Amygdala (tissue), 56 donors: ENCODE results near the gene ILF3.

Experiments
- DNase-seq, 56 donors: peaks; one replicate each; lab custom pipeline; 2025; lab: John Stamatoyannopoulos, UW

ILF3 gene

DNA sequence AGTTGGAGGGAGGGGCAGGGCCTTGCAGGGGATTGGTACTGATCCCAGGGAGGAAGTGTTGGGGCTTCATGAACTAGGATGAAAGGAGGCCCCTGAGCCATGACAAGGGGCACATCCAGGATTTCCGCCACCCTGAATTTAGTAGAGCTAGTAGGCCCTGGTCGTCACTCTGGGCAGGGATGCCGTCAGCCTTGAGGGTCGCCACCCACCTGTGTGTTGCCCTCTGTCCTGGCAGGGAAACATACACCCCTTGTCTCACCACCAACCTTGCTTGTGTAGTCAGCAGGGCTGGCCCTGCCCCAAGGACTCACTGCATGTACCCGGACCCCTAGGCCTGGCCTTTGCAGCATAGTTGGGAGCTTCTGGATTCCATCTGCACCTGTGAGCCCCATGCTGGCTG is 37.7 kb downstream of the ILF3 start:
- DNase-seq: no peak

DNA sequence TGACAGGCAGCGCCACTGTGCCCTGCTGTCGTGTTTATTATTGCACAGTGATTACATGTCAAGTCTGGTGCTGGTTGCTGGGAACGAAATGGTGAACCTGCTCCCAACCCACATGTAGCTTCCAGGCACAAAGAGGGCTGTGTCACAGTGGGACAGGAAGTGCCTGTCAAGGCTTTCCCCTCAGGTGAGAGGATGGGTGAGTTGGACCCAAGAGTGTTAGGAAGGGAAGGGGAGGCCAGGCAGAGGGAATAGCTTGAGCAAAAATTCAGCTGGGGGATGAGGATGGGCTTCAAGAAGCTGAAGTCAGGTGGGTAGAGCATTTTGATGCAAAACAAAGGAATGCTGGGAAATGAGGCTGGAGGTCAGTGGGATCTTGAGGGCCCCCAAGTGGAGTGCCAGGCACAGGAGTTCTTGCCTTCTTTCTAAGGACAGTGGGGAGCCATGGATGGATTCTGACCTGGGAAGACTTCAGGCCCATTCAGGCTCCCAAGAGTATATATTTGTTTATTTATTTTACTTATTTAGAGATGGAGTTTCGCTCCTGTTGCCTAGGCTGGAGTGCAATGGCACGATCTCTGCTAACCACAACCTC is 38.6 kb downstream of the ILF3 start:
- no peak for DNase-seq

DNA sequence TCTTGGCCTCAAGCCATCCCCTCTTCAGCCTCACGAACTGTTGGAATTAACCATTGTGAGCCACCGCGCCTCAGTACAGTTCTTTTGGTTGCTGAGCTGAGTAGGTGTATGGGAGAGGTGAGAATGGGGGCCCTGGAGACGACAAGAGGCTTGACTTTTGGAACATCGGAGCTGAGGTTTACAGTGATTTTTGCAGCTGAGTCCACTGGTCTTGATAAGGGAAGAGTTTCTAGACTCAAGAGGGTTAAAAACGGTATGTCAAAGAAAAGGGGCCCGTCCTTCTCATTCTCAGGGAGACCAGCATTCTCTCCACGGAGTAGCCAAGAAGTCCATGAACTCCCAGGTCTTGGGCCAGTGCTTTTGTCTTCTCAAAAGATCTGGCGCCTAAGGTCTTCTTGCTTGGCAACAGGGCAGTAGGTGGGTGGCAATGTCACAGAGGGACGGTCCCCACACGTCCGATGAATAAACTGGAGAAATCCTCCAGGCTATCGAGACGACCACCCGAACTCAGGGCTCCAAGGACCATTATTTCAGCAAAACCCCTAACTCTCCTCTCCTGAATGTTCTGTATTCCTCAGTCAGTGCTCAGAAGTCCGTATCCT is 40.7 kb downstream of the ILF3 start:
- DNase-seq: no peak

DNA sequence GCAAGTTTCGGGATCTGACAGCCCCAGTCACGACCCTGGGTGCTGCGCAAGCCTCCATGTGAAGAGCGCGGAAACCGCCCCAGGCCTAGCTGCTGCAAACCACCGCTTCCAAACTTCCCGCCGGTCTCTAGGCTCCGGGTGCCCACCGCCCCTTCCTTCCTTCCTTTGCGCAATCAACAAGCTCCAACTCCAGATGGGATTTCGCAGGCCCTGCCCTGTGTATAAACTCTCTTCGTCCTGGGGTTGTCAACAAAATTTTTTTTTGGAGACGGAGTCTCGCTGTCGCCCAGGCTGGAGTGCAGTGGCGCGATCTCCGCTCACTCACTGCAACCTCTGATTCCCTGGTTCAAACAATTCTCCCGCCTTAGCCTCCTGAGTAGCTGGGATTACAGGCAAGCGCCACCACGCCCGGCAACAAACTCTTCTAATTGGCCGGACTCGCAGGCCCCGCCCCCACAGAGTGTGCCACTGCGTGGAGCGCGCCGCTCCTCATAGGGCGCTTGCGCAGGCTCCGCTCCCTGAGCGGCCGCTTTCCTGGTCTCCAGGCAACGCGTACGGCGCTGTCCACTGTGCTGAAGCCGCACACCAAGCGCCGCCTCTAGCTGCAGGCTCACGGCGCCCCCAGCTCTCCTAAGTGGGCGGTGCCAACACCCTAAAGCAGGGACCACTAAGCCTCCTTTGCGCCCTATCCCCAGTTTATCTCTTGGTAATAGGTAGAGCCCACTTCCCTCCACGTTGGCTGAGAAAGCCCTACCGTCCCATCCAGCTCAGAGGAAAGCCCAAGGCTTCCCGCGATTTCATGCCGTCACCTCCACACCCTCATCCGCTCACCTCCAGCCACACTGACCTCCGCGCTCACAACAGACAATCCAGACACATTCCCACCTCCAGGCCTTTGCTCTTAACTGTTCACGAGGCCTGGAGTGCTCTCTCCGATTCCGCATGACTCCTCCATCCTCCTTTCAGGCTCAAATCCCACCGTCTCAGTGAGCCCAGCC is 41.6 kb downstream of the ILF3 start:
- DNase-seq: peak; percentile 30 to 92 (median 77)

DNA sequence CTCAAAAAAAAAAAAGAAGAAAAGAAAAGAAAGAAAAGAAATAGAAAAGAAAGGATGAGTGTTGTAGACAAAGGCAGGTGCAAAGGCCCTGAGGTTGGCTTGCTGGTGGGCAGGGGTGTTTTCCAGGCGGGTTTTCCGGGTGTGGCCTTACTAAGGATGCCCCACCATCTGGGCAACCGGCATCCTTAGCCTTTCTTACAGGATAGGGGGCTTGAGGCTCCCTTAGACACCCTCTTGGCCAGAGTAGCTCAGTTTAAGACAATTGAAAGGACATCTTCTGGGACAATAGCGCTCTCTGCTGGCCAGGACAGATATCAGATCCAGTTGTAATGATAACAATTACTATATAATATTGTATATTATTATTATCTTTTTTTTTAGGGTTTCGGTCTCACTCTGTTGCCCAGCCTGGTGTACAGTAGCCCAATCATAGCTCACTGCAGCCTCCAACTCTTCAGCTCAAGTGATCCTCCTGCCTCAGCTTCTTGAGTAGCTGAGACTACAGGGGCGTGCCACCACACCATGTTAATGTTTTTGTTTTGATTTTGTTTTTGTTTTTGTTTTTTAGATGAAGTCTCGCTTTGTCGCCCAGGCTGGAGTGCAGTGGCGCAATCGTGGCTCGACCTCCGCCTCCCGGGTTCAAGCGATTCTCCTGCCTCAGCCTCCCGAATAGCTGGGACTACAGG is 45.6 kb downstream of the ILF3 start:
- peak in 17 of 56 donors; percentile 2 to 68 (median 11) for DNase-seq

DNA sequence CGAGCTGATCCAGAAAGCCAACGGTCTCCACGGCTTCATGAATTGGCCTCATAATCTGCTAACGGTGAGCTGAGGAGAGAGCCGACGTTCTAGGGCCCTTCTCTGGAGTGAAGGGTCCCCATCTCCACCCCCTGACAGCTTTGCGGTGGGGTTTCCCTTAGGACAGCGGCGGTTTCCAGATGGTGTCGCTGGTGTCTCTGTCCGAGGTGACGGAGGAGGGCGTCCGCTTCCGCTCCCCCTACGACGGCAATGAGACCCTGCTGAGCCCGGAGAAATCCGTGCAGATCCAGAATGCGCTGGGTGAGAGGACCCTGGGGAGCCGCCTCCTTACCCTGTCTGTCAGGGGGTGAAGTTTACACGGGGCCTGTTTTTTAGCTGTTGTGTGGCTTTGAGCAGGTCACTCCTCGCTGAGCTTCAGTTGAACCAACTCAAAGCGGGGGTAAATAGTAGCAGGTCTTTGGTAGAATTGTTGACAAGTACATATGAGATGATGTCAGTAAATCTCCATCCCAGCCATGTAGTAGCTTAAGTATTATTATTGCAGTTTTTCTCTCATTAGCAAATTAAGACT is 47.9 kb downstream of the ILF3 start:
- peak in 5 of 56 donors; percentile 6 to 48 (median 35) for DNase-seq

DNA sequence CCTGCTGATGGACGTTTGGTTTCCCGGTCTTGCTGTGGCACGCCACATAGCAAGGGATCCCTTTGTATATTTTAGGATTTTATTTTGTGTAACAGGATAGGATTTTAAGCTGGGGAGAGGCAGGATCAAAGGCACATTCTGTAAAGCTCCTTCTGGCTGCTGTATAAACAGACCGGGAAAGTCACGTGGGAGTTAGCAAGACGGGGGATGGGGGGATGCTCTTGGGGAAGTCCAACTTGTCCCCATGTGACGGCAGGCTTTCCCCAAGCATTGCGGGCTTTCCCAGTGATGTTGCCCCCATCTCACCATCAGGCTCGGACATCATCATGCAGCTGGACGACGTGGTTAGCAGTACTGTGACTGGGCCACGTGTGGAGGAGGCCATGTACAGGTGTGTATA is 52.8 kb downstream of the ILF3 start:
- DNase-seq: no peak

DNA sequence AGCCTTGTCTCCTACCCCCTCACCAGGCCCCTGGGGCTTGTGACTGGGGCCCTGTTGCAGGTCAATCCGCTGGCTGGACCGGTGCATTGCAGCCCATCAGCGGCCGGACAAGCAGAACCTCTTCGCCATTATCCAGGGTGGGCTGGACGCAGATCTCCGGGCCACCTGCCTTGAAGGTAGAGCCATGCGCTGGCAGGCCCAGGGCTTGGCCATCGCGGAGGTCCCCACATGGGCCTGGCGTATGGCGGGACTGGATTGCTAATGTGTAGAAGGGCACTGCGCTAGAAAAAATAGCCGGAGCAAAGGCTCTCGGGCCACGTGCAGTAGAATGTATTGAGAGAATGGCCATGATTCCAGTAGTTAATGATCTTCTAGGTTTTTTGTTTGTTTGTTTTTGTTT is 53.3 kb downstream of the ILF3 start:
- DNase-seq: no peak

DNA sequence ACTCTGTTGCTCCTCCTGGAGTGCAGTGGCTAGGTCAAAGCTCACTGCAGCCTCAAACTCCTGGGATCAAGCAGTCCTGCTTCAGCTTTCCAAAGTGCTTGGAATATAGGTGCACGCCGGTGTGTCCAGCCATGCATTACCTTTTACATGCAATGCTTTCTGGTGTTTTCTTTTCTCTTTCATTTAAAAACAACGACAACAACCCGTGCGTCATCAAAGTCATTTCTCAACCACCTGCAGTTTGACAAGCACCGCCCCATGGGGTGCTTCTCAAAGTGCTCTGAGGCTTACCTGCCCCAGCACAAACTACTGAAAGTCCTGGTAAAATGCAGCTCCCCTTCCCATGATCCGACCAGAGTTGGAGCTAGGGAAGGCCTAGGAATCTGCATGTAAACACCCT is 54.1 kb downstream of the ILF3 start:
- no peak for DNase-seq

DNA sequence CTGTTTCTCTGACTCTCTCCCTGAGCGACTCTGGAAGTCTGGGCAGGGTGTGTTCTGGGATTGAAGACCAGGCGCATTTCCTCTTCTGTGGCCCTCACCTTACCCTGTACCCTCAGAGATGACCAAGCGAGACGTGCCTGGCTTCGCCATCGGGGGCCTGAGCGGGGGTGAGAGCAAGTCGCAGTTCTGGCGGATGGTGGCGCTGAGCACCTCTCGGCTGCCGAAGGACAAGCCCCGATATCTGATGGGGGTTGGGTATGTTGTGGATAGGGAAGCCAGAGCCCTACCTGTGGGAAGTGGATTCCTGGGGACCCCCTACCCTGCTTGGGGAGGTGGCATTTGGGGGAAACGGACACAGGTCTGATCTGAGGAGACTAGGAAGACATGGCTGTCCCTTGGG is 57.9 kb downstream of the ILF3 start:
- no peak for DNase-seq

DNA sequence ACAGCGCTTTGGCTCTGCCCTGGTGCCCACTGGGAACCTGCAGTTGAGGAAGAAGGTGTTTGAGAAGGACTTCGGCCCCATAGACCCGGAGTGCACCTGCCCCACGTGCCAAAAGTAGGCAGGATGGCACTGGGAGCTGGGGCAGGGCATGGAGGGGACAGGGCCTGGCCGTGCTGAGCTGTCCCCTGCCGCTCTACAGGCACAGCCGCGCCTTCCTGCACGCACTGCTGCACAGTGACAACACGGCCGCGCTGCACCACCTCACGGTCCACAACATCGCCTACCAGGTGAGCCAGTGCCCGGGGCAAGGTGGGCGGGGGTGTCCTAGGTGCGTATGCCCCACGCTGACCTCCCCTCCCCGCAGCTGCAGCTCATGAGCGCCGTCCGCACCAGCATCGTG is 58.6 kb downstream of the ILF3 start:
- DNase-seq: no peak

DNA sequence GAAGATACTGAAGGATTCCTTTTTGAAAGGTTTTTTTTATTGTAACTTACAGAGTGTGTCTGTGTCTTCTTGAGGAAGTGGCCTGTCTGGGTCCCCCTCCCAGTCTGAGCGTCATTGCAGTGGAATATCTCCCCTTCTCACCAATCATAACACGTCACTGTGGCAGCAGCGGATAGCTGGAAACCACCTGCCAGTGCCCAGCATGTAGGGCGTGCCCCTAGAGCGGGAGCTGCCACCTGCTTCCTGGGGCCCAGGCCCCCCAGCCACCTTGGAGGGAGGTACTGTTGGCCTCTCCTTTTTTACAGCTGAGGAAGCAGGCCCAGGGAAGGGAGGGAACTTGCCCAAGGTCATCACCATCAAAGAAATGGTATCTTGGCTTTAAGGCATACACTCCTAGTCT is 59.2 kb downstream of the ILF3 start:
- DNase-seq: no peak

DNA sequence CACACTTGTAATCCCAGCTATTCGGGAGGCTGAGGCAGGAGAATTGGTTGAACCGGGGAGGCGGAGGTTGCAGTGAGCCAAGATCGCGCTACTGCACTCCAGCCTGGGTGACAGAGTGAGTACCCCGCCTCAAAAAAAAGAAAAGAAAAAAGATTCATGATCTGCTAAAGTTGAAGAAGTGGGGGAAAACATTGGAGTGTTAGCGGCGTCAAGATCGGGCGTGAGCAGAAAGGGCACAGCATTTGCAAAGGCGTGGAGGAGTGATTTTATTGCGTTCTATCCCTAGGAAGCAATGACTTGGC is 62.9 kb downstream of the ILF3 start:
- no peak for DNase-seq

DNA sequence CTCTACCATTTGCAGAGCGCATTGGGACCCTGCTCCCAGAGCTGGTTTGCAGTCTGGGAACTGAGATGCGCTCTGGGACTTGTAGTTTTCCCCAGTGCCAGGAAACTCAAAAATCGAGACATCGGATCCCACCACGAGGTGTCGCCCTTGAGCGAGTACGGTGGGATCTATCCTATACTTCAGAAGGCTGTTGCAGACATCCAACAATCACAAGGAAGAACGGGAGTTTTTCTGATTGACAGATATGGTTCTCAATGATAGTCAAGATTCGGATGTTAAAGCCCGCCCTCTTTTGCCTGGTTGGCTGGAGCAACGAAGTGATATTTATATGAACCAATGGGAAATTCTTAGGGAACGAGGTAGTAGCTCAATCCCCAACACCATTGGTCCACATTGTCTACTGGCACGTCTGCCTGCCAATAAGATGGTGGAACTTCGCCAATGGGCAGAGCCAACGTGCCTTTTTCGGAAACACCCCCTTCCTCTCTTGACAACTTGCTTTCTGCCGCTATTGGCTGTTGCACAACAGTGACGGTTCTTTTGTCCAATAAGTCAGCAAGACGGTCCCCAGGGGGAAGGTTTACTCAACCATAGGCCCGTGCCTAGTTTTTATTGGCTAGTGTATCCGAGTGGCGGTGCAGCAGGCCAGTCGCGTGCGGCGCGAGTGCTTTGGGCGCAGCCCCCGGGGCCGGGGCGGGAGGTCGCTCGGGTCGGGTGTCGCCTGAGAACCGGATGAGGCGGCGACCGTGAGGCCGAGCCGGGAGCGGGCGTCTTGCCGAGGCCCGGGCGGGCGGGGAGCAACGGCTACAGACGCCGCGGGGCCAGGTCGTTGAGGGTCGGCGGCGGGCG is 63.4 kb downstream of the ILF3 start, which contains the start of gene DNM2:
Gene DNM2 (plus strand): TSS at position 724 of the 849 bp plus-strand sequence. CDS start 164 bp downstream, outside the sequence.
- peak; percentile 90 to 100 (median 99) for DNase-seq

DNA sequence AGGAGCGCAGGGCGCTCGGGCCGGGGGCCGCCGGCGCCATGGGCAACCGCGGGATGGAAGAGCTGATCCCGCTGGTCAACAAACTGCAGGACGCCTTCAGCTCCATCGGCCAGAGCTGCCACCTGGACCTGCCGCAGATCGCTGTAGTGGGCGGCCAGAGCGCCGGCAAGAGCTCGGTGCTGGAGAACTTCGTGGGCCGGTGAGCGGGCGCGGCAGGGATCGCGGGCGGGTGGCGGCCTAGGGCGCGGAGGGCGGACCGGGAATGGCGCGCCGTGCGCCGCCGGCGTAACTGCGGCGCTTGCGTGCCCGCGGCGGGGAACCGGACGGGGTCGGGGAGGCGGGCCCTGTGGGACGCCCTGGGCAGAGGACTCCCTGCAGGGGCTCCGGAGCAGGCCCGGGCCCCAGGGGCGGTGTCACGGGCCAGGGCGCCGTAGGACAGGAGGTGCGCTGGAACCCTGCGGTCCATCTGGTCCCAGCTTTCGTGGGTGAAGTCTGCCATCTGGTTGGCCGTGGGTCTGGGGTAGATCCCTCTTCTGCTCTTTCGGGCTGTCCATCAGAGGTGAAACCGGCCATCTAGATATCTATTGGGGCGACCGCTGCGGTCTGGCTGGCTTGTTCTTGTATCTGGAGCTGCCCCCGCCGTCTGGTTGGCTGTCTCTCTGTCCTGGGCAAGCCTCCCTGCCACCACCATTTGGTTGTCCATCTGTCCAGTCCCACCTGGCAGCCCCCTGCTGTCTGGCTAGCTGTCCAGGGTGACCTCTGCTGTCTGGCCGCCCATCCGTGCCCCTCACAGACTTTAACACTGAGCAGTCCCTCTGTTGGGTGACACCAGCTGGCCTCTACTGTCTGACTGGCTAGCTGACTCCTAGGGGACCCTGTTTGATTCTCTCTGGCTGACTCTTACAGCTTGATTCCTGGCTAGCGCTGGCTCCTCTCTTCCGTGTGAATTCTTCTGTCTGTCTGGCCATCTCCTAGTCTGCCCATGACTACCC is 64.4 kb downstream of the ILF3 start:
- peak in 15 of 56 donors; percentile 15 to 61 (median 41) for DNase-seq

DNA sequence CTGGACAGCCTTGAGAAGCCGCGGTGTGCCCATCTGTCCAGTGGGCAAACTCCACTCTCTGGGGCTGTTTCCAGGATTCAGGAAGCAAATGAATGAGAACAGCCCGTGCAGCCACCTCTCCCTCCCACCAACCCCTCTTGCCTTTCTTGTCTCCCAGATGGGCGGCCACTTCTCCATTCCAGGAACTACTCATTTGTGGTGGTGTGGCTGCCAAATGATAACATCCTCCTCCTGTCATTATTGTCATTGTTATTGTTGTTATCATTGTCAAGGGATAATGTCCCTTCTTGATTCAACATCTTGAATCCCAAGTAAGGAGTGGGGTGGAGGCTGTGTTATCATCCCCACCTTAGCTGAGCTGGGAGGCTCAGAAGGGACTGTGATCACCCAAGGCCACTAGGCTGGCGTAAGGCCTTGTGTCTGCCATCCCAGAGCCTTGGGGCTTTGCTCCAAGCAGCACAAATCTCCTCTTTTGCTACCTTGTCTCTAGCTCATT is 65.4 kb downstream of the ILF3 start:
- DNase-seq: no peak

DNA sequence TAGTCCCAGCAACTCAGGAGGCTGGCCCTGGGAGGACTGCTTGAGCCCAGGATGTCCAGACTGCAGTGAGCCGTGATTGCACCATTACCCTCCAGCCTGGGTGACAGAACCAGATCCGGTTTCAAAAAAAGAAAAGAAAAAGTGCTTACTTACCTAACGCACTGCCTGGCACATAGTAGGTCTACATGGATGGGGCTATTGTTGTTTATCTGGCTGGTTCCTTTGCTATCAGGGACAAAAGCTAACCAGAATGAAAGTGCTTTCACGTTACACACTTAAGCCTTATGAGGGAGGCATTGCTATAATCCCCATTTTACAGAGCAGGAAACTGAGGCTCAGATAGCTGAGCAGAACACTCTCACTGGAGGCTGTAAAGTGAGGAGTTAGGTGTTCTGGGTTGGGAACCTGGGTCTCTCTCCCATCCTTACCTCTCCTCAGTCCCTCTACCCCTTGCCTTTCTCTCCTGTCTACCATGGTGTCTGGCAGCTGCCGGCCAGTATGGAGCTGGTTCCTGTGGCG is 66.5 kb downstream of the ILF3 start:
- no peak for DNase-seq

DNA sequence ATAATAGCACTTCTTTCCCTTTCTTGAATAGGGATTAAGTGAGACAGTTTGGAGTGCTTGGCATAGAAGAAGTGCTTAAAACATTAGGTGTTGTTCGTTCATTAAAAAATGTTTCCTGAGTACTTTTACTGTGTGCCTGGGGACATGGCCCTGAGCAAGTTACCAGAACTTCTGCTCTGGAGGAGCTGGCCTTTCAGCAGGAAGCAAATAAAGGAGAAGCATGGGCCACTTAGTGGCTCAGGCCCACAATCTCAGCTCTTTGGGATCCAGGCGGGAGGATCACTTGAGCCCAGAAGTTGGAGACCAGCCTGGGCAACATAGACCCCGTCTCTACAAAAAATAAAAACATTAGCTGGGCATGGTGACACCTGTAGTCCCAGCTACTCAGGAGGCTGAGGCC is 69.4 kb downstream of the ILF3 start:
- no peak for DNase-seq
